A673 (cell line): ENCODE results near the gene SLAIN2. TPM values are rescaled to one million over a fixed set of nuclear protein-coding genes. Genes with fewer than 3 reads are reported as not detected.

ENCODE experiments used
- BruUV-seq: library from RNA; stranded (reverse); fragments of 400-500 nt; replicated peaks from 2 replicates; lab custom pipeline; 2021; lab: Mats Ljungman, UMichigan
- CTCF ChIA-PET: fragments of 300-600 bp; sonication (Branson Sonifier 250); formaldehyde crosslinking; loops from one replicate; lab custom pipeline; 2022; ENCODE audit warnings: antibody characterized with exemption; lab: Charles Lee
- POLR2A ChIA-PET: fragments of 300-600 bp; sonication (Branson Sonifier 250); formaldehyde crosslinking; loops from one replicate; lab custom pipeline; 2022; ENCODE audit warnings: antibody characterized with exemption; ENCODE audit not compliant: low non-redundant PET; lab: Charles Lee
- DNase-seq: peaks from one replicate; pipeline ENCODE4 v3.0.0-alpha.2; 2015; ENCODE audit warnings: low spot score
- H3K27ac ChIP-seq: fragments of 200-600 bp; sonication (generic); 2 replicates; pipeline ENCODE4 v1.5.1; 2016; ENCODE audit warnings: mixed run types, low read depth, mild to moderate bottlenecking, mixed read lengths, antibody characterized with exemption, low read length; ENCODE audit not compliant: poor library complexity, severe bottlenecking
- H3K27me3 ChIP-seq: fragments of 200-600 bp; sonication (generic); replicated peaks from 2 replicates; pipeline ENCODE4 v1.6.1; 2017; ENCODE audit warnings: mixed run types, low read depth, mild to moderate bottlenecking, mixed read lengths, antibody characterized with exemption, low read length; ENCODE audit not compliant: insufficient read depth, poor library complexity
- H3K36me3 ChIP-seq: fragments of 200-600 bp; sonication (generic); 2 replicates; pipeline ENCODE4 v1.6.1; 2016; ENCODE audit warnings: mixed run types, mild to moderate bottlenecking, mixed read lengths, antibody characterized with exemption, low read length; ENCODE audit not compliant: insufficient read depth, poor library complexity, severe bottlenecking
- H3K4me1 ChIP-seq: fragments of 200-600 bp; sonication (generic); 2 replicates; pipeline ENCODE4 v1.6.1; 2017; ENCODE audit warnings: mixed run types, mild to moderate bottlenecking, mixed read lengths, antibody characterized with exemption, low read length; ENCODE audit not compliant: insufficient read depth, poor library complexity, severe bottlenecking
- H3K4me3 ChIP-seq: fragments of 200-600 bp; sonication (generic); 2 replicates; pipeline ENCODE4 v1.5.1; 2016; ENCODE audit warnings: low read depth, mixed run types, mild to moderate bottlenecking, mixed read lengths, low read length; ENCODE audit not compliant: poor library complexity, severe bottlenecking
- H3K9me3 ChIP-seq: fragments of 200-600 bp; sonication (generic); 2 replicates; pipeline ENCODE4 v1.6.1; 2016; ENCODE audit warnings: mixed run types, low read depth, mild to moderate bottlenecking, mixed read lengths, antibody characterized with exemption, low read length; ENCODE audit not compliant: poor library complexity, severe bottlenecking
- CTCF ChIP-seq: fragments of 300-800, 200-600 bp; sonication (generic); conservative IDR thresholded peaks from 2 replicates; pipeline ENCODE4 v1.5.1; 2017; ENCODE audit warnings: low read depth, mild to moderate bottlenecking, antibody characterized with exemption, low read length, moderate library complexity, mixed read lengths
- EZH2 ChIP-seq: fragments of 200-600 bp; sonication (generic); IDR thresholded peaks from 2 replicates; pipeline ENCODE4 v1.6.1; 2017; ENCODE audit warnings: borderline replicate concordance, low read depth, mild to moderate bottlenecking, mixed read lengths, antibody characterized with exemption, low read length; ENCODE audit not compliant: poor library complexity, severe bottlenecking
- intact Hi-C: fragments of 100-400 bp; cut with micrococcal nuclease; formaldehyde crosslinking; loops from one replicate; pipeline ENCODE4 v1.10.0; 2022; ENCODE audit not compliant: unreplicated experiment
- total RNA-seq: library from RNA; stranded (reverse); gene quantifications from 2 replicates; pipeline ENCODE4 v1.2.3, GENCODE V29; 2021

Gene SLAIN2
- total RNA-seq, 1 experiment from 2014 or later, result 74.0 TPM

DNA sequence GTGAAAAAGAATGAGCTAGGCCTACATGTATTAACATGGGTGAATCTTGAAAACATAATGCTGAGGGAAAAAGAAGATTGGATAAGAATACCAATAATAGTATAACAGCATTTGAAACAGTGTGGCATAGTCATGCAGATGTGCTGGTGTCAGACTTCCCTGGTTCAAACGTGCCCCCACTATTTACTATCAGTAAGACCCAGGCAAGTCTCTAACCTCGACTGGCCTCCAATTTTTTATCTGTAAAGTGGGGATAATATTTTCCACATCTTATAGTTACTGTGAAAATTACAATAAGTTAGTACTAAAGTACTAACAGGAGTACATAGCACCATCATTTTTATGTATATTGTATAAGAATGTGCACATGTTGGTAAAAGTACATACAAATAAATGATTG is 17.0 kb upstream of the SLAIN2 start:
- no peaks in the 10 kb centered on the region for H3K9me3 ChIP-seq
- no peaks in the 10 kb centered on the region for H3K36me3 ChIP-seq
- H3K4me1 ChIP-seq, result no peaks in the 10 kb centered on the region
- H3K27ac ChIP-seq, result no peak overlapping the region
- CTCF ChIA-PET, result no interaction called here
- POLR2A ChIA-PET, result no interaction called here
- H3K4me3 ChIP-seq, result no peak overlapping the region
- TF ChIP-seq CTCF (no peak), EZH2 (no peak)
- BruUV-seq, result no TSS peak
- intact Hi-C loops, result no loop called here
- H3K27me3 ChIP-seq, result no peaks in the 10 kb centered on the region
- no peak for DNase-seq

GRCh38 chr4:48329193-48329592 is 12.1 kb upstream of the SLAIN2 start:
- POLR2A ChIA-PET, result no interaction called here
- Histone ChIP-seq H3K4me1 (peaks cover 8% of the 10 kb centered on the region), H3K27me3 (no peaks in the 10 kb centered on the region), H3K36me3 (no peaks in the 10 kb centered on the region), H3K27ac (no peak overlapping the region), H3K4me3 (no peak overlapping the region), H3K9me3 (no peaks in the 10 kb centered on the region)
- CTCF ChIA-PET, result no interaction called here
- BruUV-seq, result no TSS peak
- intact Hi-C loops, result no loop called here
- no peak for TF ChIP-seq EZH2
- no peak for TF ChIP-seq CTCF
- no peak for DNase-seq

DNA sequence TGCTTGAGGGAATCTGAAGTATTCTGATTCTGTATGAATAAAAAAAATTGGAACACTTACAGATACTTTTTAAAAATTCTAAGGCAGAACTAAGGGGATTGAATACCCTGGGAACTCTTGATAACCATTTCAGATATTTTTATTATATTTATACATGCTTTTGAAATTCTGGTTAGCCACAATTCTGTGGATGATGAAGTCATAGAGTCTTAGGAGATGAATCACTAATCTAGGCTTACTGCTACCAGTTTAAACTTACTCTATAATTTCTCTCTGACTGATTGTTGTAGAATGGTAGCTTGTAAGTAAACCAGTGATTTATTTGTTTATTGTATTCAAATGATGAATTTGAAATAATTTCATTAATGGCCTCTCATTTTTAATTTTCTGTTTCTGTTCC is 11.4 kb upstream of the SLAIN2 start:
- Histone ChIP-seq H3K9me3 (no peaks in the 10 kb centered on the region), H3K27me3 (no peaks in the 10 kb centered on the region), H3K4me3 (no peak overlapping the region), H3K36me3 (no peaks in the 10 kb centered on the region), H3K27ac (no peak overlapping the region), H3K4me1 (peaks cover 8% of the 10 kb centered on the region)
- ChIA-PET CTCF (no interaction called here), POLR2A (no interaction called here)
- peak; percentile 21 for DNase-seq
- intact Hi-C loops, result no loop called here
- BruUV-seq, result no TSS peak
- no peak for TF ChIP-seq EZH2
- TF ChIP-seq CTCF, result no peak
